Suppressor macrophage treated with lipopolysaccharide for 1 hour (primary cell): ENCODE measurements around the gene ARHGAP8.

Source experiments
- DNase-seq, 3 donors: peaks; one replicate each; pipeline ENCODE4 v3.0.0-alpha.2; 2020 to 2022

The ARHGAP8 gene

DNA sequence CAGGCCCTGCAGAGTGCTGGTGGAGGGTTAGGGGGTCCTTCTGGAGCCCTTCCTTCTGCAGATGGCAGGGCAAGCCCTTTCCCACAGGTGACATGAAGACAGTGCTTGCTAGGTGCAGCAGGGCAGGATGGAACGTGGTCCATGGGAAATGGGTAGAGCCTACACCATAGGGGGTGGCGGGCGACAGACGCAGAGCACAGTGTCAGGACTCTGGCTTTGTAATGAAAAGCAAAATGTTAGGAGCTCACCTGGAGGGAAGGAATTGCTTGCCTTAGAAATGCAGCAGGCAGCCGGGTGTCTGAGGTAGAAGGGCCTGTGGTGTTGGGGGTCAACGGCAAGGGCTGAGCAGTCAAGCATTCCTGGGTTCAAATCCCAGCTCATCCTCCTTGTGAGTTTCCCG lies 54.9 kb downstream of the ARHGAP8 start:
- DNase-seq, result no peak

- DNase-seq, result peak in 2 of 3 donors; percentile 14 to 47
These were observed 55.7 kb downstream of the ARHGAP8 start for GRCh38 chr22:44807915-44808690.

GRCh38 chr22:44809456-44809855 lies 57.1 kb downstream of the ARHGAP8 start:
- DNase-seq, result no peak

- DNase-seq, result no peak
These were observed 58.8 kb downstream of the ARHGAP8 start for GRCh38 chr22:44811141-44811540.

- DNase-seq, result no peak
These were observed 61.0 kb downstream of the ARHGAP8 start for GRCh38 chr22:44813416-44813815.

- no peak for DNase-seq
These were observed 62.1 kb downstream of the ARHGAP8 start for GRCh38 chr22:44814266-44815098.

DNA sequence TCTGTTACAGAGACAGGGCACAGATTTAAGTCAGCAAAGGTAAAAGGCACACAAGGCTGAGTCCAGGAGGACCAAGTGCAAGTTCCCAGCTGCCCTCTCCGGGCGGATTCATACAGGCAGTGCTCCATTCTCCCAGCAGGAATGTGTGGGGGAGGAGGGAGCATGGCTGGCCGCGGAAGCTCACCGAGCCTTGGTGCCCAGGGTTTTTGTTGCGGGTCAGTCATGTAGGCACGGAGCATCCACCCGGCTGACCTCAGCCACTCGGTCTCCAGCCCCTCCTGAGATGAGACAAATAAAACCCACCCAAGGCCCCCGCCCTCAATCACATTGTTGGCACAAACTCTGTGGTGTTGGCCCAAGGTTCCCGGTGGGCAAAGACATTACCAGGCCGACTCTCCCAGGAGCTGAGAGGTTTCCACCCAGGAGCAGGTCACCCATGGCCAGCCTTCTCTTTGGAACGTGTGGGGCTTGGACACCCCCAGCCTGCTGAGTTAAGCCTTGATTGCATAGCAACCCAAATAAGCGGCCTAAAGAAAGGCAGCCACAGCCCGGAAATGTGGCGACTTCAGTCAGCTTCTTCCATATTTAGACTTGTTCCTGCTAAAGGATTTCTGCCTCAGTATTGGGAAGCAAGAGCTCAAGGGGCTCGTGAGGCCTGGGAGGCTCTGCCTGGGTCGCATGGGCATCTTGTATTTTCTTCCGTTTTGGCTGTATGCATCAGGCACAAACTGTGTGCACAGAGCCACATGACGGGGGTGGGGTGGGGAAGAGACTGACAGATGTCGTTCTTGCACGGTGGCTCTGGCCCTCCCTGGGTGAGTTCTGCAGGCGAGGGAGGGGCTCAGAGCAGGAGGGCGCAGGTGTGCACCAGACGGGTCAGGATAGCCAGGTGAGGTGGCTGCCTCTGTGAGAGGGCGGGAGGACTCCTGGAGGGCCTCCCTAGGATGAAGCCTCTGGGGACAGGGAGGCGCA lies 63.0 kb downstream of the ARHGAP8 start:
- no peak for DNase-seq

DNA sequence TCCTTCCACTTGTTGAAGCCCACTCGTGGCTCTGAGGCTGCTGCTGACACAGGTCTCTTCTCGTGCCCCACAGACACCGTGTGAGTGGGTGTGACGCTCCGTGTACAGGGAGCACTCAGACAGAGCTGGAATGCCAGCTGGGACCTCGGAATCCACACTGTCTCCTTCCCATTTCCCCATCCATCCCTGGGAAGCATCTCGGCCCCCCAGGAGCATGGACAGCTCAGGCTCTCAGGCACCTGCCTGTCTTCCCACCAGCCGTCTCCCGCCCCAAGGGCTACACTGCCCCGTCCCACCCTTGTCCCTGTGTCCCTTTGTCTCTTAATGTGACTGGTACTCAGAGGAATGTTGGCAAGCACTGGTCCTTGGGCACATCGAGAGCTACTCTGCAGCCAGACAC lies 63.8 kb downstream of the ARHGAP8 start:
- DNase-seq, result no peak

DNA sequence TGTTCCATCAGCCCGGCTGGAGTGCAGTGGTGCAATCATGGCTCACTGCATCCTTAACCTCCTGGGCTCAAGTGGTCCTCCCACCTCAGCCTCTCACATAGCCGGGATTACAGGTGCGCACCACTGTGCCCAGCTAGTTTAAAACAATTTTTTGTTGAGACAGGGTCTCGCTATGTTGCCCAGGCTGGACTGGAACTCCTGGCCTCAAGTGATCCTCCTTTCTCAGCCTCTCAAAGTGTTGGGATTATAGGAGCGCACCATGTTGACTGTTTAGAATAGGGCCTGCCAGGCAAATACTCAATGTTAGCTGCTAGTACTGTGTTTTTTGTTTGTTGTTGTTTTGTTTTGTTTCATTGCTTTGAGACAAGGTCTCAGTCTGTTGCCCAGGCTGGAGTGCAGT lies 66.4 kb downstream of the ARHGAP8 start:
- DNase-seq, result no peak

DNA sequence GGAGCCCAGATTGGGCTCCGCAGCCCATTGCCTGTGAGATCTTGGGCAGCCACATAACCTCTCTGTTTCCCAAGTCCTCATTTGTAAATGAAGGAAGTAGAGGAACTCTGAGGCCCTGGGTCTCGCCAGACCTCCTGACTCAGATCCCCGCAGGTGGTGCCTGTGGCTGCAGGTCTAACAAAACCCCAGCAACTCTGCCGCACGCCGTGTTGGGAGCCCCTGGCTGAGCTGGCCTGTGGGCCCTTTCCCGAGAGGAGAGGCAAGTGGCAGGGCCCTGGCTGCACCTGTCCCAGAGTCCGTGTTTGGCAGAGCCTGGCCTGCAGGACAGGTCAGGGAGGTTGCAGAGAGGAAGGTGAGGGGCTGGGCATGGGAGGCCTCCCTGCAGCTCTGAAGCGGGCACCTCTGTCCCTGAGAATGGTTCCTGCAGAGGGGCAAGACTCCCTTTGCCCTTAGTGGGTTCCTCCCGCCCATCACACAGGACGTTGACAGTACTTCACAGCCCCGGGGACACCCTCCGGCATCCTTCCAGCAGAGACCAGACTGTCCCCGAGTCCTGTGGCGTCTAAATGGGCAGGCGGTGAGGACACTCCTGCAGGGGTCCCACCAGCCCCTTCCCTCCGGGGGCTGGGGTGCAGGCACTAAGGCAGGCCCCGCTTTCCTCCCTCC lies 67.7 kb downstream of the ARHGAP8 start:
- DNase-seq, result no peak

- no peak for DNase-seq
These were observed 69.5 kb downstream of the ARHGAP8 start for GRCh38 chr22:44821741-44822475.

DNA sequence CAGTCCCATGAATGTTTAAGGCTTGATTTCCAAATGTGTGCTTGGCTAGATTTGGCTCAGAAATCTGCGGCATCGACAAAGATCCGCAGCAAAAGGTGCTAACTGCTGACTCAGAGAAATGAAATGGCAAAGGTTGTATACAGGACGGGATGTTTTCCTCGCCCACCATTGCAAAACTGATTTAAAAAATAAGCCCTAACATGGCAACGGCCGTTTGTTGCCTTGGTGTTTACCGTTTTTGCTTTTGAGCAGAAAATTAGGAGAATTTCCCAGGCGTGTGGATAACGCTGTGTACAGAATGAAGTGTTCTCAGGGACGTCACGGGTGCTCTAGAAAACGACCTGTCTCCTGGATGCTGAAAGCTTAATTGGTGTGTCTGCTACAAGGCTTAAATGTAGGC lies 70.2 kb downstream of the ARHGAP8 start:
- no peak for DNase-seq

DNA sequence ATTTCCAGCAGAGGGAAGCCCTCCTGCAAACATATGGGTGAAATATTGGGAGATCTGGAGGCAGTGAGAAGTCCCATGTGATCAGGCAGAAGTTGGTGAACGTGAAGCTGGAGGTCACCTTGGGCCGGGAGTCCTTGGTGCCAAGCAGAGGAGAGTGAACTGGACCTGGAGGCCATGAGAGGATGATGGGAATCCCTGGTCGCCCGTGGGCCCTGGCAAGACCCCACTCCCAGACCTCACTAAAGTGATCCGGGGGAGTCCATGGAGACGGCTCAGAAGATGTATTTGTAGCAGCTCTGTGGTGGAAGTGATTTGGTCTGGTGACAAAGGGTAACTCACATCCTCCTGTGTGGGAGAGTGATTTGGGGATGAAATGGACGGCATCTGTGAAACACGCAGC lies 71.0 kb downstream of the ARHGAP8 start:
- no peak for DNase-seq

DNA sequence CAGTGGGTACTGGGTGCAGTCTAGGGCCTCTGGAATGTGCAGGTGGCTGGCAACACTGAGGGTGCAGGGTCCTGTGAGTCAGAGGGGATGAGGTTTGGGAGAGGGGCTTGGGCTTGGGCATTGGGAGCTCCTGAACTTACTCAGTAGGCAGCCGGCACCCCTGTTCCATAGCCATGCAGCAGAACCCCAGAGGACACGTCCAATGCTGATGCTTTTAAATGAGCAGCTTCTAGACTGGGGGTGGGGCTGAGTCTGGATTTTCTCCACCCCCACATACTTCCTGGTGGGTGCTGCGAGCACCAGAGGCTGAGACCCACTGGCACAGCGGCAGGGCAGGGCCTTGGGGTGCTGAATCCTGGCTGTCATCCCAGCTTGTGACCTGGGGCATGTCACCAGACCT lies 71.4 kb downstream of the ARHGAP8 start:
- no peak for DNase-seq

GRCh38 chr22:44824271-44824670 lies 71.9 kb downstream of the ARHGAP8 start:
- no peak for DNase-seq

GRCh38 chr22:44825310-44826150 lies 73.2 kb downstream of the ARHGAP8 start:
- no peak for DNase-seq

DNA sequence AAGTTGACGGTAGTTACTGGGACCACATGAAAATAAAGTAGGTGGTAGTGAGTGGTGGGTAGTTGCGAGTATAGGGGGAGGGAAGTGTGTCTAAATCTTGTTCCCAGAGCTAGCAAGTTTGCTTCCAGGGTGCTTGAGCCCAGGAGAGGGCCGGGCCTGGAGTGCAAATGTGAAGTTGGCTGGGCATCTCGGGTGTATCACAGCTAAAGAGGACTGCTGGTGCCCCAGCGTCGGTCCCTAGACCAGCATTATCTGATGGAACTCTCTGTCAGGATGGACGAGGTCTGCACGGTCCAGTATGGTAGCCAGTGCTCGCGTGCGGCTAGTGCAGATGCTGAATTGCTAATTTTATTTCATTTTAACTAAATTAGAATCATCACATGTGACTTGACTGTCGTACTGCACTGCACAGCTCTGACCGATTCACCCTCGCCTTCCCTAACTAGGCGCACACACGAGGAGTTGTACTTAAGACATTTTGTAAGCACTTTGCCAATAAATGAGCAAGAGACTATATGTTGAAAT lies 75.4 kb downstream of the ARHGAP8 start:
- no peak for DNase-seq

DNA sequence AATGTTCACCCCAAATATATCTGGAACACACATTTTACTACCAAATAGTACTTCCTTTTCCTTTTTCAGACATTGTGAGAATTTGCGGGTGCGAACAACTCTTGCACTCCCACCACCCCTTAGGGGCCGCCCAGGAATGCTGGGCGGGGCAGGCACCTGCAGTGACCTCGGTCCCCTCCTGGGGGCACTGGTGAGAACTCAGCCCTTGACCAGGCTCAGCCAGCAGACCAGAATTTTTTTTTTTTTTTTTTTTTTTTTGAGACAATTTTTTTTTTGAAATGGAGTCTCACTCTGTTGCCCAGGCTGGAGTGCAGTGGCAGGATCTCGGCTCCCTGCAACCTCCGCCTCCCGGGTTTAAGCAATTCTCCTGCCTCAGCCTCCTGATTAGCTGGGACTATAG lies 75.8 kb downstream of the ARHGAP8 start:
- DNase-seq, result peak; percentile 25 to 60 (median 28)

GRCh38 chr22:44831885-44832284 lies 79.5 kb downstream of the ARHGAP8 start:
- DNase-seq, result no peak

DNA sequence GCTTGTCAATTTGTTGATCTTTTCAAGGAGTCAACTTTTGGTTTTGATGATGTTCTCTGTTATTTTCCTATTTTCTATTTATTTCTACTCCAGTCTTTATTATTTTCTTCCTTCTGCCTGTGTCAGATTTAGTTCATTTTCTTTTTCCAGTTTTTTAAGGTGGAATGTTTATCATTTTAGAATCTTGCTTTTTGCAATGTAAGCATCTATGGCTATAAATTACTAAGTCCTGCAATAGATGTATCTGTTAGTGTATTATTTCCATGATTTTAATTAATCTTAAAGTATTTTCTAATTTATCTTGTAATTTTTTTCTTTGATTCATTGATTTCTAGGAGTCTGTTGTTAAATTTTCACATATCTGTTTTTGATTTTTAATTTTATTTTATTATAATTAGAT lies 81.7 kb downstream of the ARHGAP8 start:
- no peak for DNase-seq

- DNase-seq, result no peak
These were observed 85.1 kb downstream of the ARHGAP8 start for GRCh38 chr22:44837481-44837880.
